ENCODE measurements around the gene C19orf12. TPM values are rescaled to one million over a fixed set of nuclear protein-coding genes. Genes with fewer than 3 reads are reported as not detected.

Gene C19orf12
- total RNA-seq (23.1 and 26.8 TPM in 2 replicates), polyA plus RNA-seq (18.0 and 25.4 TPM in 2 replicates), polyA minus RNA-seq (ENCODE audit: low replicate concordance) (12.0 and 21.6 TPM in 2 replicates)
- polyA plus RNA-seq (2012): 20.5 and 25.4 TPM in 2 replicates

DNA sequence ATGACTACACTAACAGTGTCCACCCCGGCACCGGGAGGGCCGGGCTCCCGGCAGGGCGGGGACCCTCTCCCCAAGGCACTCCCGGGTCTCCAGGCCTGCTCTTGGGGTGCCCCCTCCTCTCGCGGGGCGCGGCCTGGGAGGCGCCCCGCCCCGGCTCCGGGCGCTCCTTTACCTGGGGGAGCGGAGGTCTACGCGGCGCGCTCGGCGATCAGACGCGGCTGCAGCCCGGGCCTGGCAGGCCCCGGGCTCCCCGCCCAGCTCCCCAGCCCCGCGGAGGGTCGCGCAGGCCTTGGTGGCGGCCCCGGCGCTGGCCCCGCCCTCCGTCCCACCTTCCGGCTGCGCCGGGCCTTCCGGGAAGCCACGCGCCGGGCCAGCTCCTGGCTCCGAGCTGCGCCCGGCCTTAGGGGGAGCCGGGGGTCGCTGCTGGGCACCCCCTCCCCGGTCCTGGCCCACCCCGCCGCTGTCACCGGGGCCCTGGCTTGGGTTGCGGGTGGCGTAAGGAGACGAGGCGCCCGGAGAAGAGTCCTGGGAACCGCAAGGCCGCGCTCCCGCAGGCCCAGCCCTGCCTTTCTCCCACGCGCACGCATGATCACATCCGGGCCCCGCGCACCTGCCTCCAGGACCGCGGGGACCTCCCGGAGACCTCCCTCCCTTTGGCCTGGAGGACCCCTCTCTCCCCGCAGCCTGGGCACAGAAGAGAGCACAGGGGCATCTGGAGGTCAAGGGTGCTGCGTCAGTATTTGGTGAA is at the start of gene C19orf12:
TSS of gene C19orf12 (minus strand) at position 309 of the 748 bp plus-strand sequence. CDS start 6,848 bp downstream, outside the sequence.
- Histone ChIP-seq H3K4me2 (ENCODE audit: extremely low read depth, insufficient read depth, low read length) (peak within 1 kb of the TSS; percentile 93), H3K27ac (ENCODE audit: insufficient read depth, low read length) (peak within 1 kb of the TSS; percentile 82), H3K27me3 (ENCODE audit: control insufficient read depth, insufficient read depth, low read length) (no peaks in the 10 kb centered on the region), H3K9ac (ENCODE audit: insufficient read depth, low read length) (peak within 1 kb of the TSS; percentile 86), H2AFZ (ENCODE audit: low read length) (peak within 1 kb of the TSS; percentile 43), H4K20me1 (ENCODE audit: control insufficient read depth, extremely low read depth, insufficient read depth, low read length) (no peaks in the 10 kb centered on the region), H3K4me3 (replicated peaks in 1 of 4; ENCODE audit: control extremely low read depth in 1 of 4, insufficient read depth in 1 of 4, low read depth in 3 of 4, low read length in 4 of 4) (peak within 1 kb of the TSS; percentile 70 to 88 (median 74)), H3K36me3 (ENCODE audit: control insufficient read depth, insufficient read depth, low read length) (no peaks in the 10 kb centered on the region), H3K4me1 (ENCODE audit: control insufficient read depth, extremely low read depth, insufficient read depth, low read length) (peaks cover 6% of the 10 kb centered on the region), H3K79me2 (ENCODE audit: control insufficient read depth, insufficient read depth, low read length) (peaks cover 12% of the 10 kb centered on the region), H3K9me3 (ENCODE audit: control insufficient read depth, insufficient read depth, low read depth, low read length) (no peaks in the 10 kb centered on the region)
- DNase-seq (ENCODE audit: low read depth in 2 of 2): peak; percentile 41 to 50
- TF ChIP-seq, protein P1, sequence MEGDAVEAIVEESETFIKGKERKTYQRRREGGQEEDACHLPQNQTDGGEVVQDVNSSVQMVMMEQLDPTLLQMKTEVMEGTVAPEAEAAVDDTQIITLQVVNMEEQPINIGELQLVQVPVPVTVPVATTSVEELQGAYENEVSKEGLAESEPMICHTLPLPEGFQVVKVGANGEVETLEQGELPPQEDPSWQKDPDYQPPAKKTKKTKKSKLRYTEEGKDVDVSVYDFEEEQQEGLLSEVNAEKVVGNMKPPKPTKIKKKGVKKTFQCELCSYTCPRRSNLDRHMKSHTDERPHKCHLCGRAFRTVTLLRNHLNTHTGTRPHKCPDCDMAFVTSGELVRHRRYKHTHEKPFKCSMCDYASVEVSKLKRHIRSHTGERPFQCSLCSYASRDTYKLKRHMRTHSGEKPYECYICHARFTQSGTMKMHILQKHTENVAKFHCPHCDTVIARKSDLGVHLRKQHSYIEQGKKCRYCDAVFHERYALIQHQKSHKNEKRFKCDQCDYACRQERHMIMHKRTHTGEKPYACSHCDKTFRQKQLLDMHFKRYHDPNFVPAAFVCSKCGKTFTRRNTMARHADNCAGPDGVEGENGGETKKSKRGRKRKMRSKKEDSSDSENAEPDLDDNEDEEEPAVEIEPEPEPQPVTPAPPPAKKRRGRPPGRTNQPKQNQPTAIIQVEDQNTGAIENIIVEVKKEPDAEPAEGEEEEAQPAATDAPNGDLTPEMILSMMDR (conservative IDR thresholded peaks at IDR 0.05 in 1 of 2, IDR thresholded peaks at IDR 0.05 in 1 of 2; ENCODE audit: low read depth in 1 of 2, low read length in 2 of 2): no peak
- TF ChIP-seq EZH2 (IDR thresholded peaks at IDR 0.05; ENCODE audit: low read length, missing control alignments): no peak

DNA sequence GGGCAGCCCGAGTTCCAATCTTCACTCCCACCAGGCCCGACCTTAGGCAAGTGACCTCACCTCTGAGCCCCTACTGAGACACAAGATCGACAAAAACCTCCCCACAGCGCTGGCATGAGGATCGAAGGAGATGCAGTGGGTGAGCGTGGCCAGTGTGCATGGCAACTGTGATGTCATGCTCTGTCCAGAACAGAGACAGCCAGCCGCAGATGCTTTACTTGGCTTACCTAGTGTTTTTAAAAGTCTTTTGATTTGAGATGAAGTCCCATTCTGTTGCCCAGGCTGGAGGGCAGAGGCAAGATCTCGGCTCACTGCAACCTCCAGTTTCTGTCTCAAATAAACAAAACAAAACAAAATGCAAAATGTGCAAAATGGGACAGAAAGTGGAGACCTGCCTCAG is 49.3 kb upstream of the C19orf12 start:
- no peak for TF ChIP-seq EZH2 (IDR thresholded peaks at IDR 0.05; ENCODE audit: low read length, missing control alignments)
- TF ChIP-seq, protein P1 (conservative IDR thresholded peaks at IDR 0.05 in 1 of 2, IDR thresholded peaks at IDR 0.05 in 1 of 2; ENCODE audit: low read depth in 1 of 2, low read length in 2 of 2): no peak

DNA sequence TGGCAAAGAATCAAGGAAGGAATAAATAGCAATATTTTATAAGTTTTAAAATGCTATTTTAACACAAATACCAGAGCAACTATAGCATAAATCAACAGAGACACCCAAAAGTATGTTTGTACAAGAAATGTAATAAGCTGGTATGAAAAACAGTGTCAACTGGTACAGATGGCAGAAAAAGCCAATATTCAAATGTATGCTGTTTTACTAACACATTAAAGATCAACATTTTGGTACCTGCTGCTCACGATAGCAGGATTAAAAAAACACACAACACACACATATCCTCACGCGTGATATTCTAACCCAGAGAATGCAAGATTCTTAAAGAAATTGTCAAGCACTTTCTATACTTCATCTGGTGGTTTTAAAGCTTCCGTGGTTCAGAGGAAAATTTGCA is 48.1 kb upstream of the C19orf12 start:
- H3K36me3 ChIP-seq (ENCODE audit: control insufficient read depth, insufficient read depth, low read length): no peaks in the 10 kb centered on the region
- H2AFZ ChIP-seq (ENCODE audit: low read length): no peak overlapping the region
- H4K20me1 ChIP-seq (ENCODE audit: control insufficient read depth, extremely low read depth, insufficient read depth, low read length): no peaks in the 10 kb centered on the region
- no peaks in the 10 kb centered on the region for H3K4me1 ChIP-seq (ENCODE audit: control insufficient read depth, extremely low read depth, insufficient read depth, low read length)
- TF ChIP-seq, protein P1 (conservative IDR thresholded peaks at IDR 0.05 in 1 of 2, IDR thresholded peaks at IDR 0.05 in 1 of 2; ENCODE audit: low read depth in 1 of 2, low read length in 2 of 2): no peak
- no peak for TF ChIP-seq EZH2 (IDR thresholded peaks at IDR 0.05; ENCODE audit: low read length, missing control alignments)
- H3K9ac ChIP-seq (ENCODE audit: insufficient read depth, low read length): no peak overlapping the region
- H3K79me2 ChIP-seq (ENCODE audit: control insufficient read depth, insufficient read depth, low read length): no peaks in the 10 kb centered on the region
- no peak overlapping the region for H3K4me3 ChIP-seq (replicated peaks in 1 of 4; ENCODE audit: control extremely low read depth in 1 of 4, insufficient read depth in 1 of 4, low read depth in 3 of 4, low read length in 4 of 4)
- H3K27ac ChIP-seq (ENCODE audit: insufficient read depth, low read length): no peak overlapping the region
- H3K4me2 ChIP-seq (ENCODE audit: extremely low read depth, insufficient read depth, low read length): no peak overlapping the region
- DNase-seq (ENCODE audit: low read depth in 2 of 2): no peak
- H3K9me3 ChIP-seq (ENCODE audit: control insufficient read depth, insufficient read depth, low read depth, low read length): no peaks in the 10 kb centered on the region
- H3K27me3 ChIP-seq (ENCODE audit: control insufficient read depth, insufficient read depth, low read length): no peaks in the 10 kb centered on the region

More for the DNA sequence above, 49.3 kb upstream of the C19orf12 start:
- Histone ChIP-seq H4K20me1 (ENCODE audit: control insufficient read depth, extremely low read depth, insufficient read depth, low read length) (no peaks in the 10 kb centered on the region), H3K4me1 (ENCODE audit: control insufficient read depth, extremely low read depth, insufficient read depth, low read length) (no peaks in the 10 kb centered on the region), H3K36me3 (ENCODE audit: control insufficient read depth, insufficient read depth, low read length) (no peaks in the 10 kb centered on the region), H3K9ac (ENCODE audit: insufficient read depth, low read length) (no peak overlapping the region), H3K4me2 (ENCODE audit: extremely low read depth, insufficient read depth, low read length) (no peak overlapping the region), H2AFZ (ENCODE audit: low read length) (no peak overlapping the region), H3K27me3 (ENCODE audit: control insufficient read depth, insufficient read depth, low read length) (no peaks in the 10 kb centered on the region), H3K27ac (ENCODE audit: insufficient read depth, low read length) (no peak overlapping the region), H3K9me3 (ENCODE audit: control insufficient read depth, insufficient read depth, low read depth, low read length) (no peaks in the 10 kb centered on the region), H3K79me2 (ENCODE audit: control insufficient read depth, insufficient read depth, low read length) (no peaks in the 10 kb centered on the region), H3K4me3 (replicated peaks in 1 of 4; ENCODE audit: control extremely low read depth in 1 of 4, insufficient read depth in 1 of 4, low read depth in 3 of 4, low read length in 4 of 4) (no peak overlapping the region)
- DNase-seq (ENCODE audit: low read depth in 2 of 2): no peak
